Suprapubic skin (tissue), 4 donors: ENCODE measurements around the gene TNKS2.

Source experiments
- EP300 ChIP-seq: sonication (generic); formaldehyde crosslinking; IDR thresholded peaks from one replicate; pipeline ENCODE4 v1.6.1; 2017; ENCODE audit warnings: antibody characterized with exemption
- POLR2AphosphoS5 ChIP-seq, 3 donors: sonication (generic); formaldehyde crosslinking; IDR thresholded peaks; one replicate each; pipeline ENCODE4 v1.6.1; 2017; ENCODE audit warnings: antibody characterized with exemption in 3 of 3

DNA sequence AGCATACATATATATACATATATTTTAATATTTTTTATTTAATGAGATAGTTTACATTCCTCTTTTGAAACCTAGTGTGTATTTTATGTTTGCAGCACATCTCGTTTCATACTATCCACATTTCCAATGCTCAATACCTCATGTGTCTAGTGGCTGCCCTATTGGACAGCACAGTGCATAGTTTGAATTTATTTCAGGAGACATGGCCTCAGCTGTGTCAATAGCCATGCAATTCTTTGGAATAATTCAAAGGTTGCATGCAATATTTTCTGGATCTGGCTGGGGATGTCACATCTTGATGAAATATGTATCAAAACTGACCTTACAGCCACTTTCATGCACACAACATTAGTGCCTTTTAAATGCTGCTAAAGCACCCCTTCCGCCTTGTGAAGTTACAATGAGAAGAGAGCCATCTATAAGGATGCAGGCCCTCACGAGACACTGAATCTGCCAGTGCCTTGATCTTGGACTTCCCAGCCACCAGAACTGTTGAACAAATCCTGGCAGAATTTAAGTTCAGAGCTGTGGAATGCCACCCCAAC is 98.1 kb downstream of the TNKS2 start:
- TF ChIP-seq POLR2AphosphoS5 (IDR thresholded peaks at IDR 0.05) (no peak), EP300 (no peak)
